ENCODE results near the gene HSPG2.

The HSPG2 gene

GRCh38 chr1:21782868-21783678, 154.0 kb downstream of the HSPG2 start, which contains the start of gene USP48:
USP48 (minus strand) TSS chr1:21783149; CDS start chr1:21782957, 192 bp downstream.
- peak within 1 kb of the TSS; percentile 76 for H3K4me3 ChIP-seq (ENCODE audit: severe bottlenecking)
- H3K36me3 ChIP-seq (ENCODE audit: low read depth): peaks cover 4% of the 10 kb centered on the region
- peak; percentile 77 for ATAC-seq (ENCODE audit: low read depth)
- no peaks in the 10 kb centered on the region for H3K27me3 ChIP-seq (ENCODE audit: insufficient read depth, poor library complexity, severe bottlenecking)
- H3K9me3 ChIP-seq (ENCODE audit: severe bottlenecking): peaks cover 4% of the 10 kb centered on the region
- H3K4me1 ChIP-seq (ENCODE audit: insufficient read depth, poor library complexity, severe bottlenecking): peaks cover 13% of the 10 kb centered on the region
- peak; percentile 97 for DNase-seq (ENCODE audit: low spot score)
- peak within 1 kb of the TSS; percentile 93 for H3K27ac ChIP-seq (ENCODE audit: poor library complexity, severe bottlenecking)
- TF ChIP-seq CTCF (IDR thresholded peaks at IDR 0.05; ENCODE audit: poor library complexity, severe bottlenecking): peak; percentile 6

- peak; percentile 64 for TF ChIP-seq CTCF (IDR thresholded peaks at IDR 0.05; ENCODE audit: poor library complexity, severe bottlenecking)
- ATAC-seq (ENCODE audit: low read depth) (peak; percentile 47), DNase-seq (ENCODE audit: low spot score) (no peak)
- peaks cover 8% of the 10 kb centered on the region for H3K4me1 ChIP-seq (ENCODE audit: insufficient read depth, poor library complexity, severe bottlenecking)
- H3K36me3 ChIP-seq (ENCODE audit: low read depth): peaks cover 4% of the 10 kb centered on the region
- peak overlapping the region; percentile 93 for H3K27ac ChIP-seq (ENCODE audit: poor library complexity, severe bottlenecking)
- H3K27me3 ChIP-seq (ENCODE audit: insufficient read depth, poor library complexity, severe bottlenecking): no peaks in the 10 kb centered on the region
- H3K9me3 ChIP-seq (ENCODE audit: severe bottlenecking): no peaks in the 10 kb centered on the region
- H3K4me3 ChIP-seq (ENCODE audit: severe bottlenecking): peak overlapping the region; percentile 76
Measured at GRCh38 chr1:21782349-21782867, 154.7 kb downstream of the HSPG2 start.

- Histone ChIP-seq H3K4me1 (ENCODE audit: insufficient read depth, poor library complexity, severe bottlenecking) (peaks cover 8% of the 10 kb centered on the region), H3K9me3 (ENCODE audit: severe bottlenecking) (no peaks in the 10 kb centered on the region), H3K4me3 (ENCODE audit: severe bottlenecking) (peak overlapping the region; percentile 76), H3K27me3 (ENCODE audit: insufficient read depth, poor library complexity, severe bottlenecking) (no peaks in the 10 kb centered on the region), H3K36me3 (ENCODE audit: low read depth) (peaks cover 4% of the 10 kb centered on the region), H3K27ac (ENCODE audit: poor library complexity, severe bottlenecking) (peak overlapping the region; percentile 93)
- DNase-seq (ENCODE audit: low spot score) (no peak), ATAC-seq (ENCODE audit: low read depth) (no peak)
- no peak for TF ChIP-seq CTCF (IDR thresholded peaks at IDR 0.05; ENCODE audit: poor library complexity, severe bottlenecking)
Measured at GRCh38 chr1:21781815-21782348, 155.2 kb downstream of the HSPG2 start.

GRCh38 chr1:21779613-21780521, 157.2 kb downstream of the HSPG2 start:
- no peaks in the 10 kb centered on the region for H3K9me3 ChIP-seq (ENCODE audit: severe bottlenecking)
- peak overlapping the region; percentile 93 for H3K27ac ChIP-seq (ENCODE audit: poor library complexity, severe bottlenecking)
- ATAC-seq (ENCODE audit: low read depth): no peak
- H3K4me3 ChIP-seq (ENCODE audit: severe bottlenecking): no peak overlapping the region
- no peak for DNase-seq (ENCODE audit: low spot score)
- H3K4me1 ChIP-seq (ENCODE audit: insufficient read depth, poor library complexity, severe bottlenecking): peaks cover 8% of the 10 kb centered on the region
- no peak for TF ChIP-seq CTCF (IDR thresholded peaks at IDR 0.05; ENCODE audit: poor library complexity, severe bottlenecking)
- no peaks in the 10 kb centered on the region for H3K27me3 ChIP-seq (ENCODE audit: insufficient read depth, poor library complexity, severe bottlenecking)
- H3K36me3 ChIP-seq (ENCODE audit: low read depth): peaks cover 11% of the 10 kb centered on the region
